SU-DHL-6 (cell line): ENCODE results near the gene PRDM16.

Experiments
- H2AFZ ChIP-seq: fragments of 200-600 bp; sonication (generic); 2 replicates; pipeline ENCODE4 v1.6.1; 2014; ENCODE audit warnings: low read depth, mild to moderate bottlenecking, moderate library complexity, mixed read lengths, antibody characterized with exemption, low read length; ENCODE audit not compliant: severe bottlenecking
- H3F3A ChIP-seq: fragments of 200-600 bp; shearing (Covaris generic); 2 replicates; pipeline ENCODE4 v1.6.0; 2016; ENCODE audit warnings: antibody characterized with exemption, mild to moderate bottlenecking; ENCODE audit not compliant: insufficient read depth
- H3K27ac ChIP-seq: fragments of 200-600 bp; sonication (generic); 2 replicates; pipeline ENCODE4 v1.5.1; 2016; ENCODE audit warnings: low read depth, mild to moderate bottlenecking, low read length, moderate library complexity, mixed read lengths
- H3K27me3 ChIP-seq: fragments of 200-600 bp; sonication (generic), shearing (Covaris generic); 2 replicates; pipeline ENCODE4 v1.6.0; 2014; ENCODE audit warnings: mild to moderate bottlenecking, low read length
- H3K36me3 ChIP-seq: fragments of 200-600 bp; sonication (generic); 2 replicates; pipeline ENCODE4 v1.6.1; 2014; ENCODE audit warnings: mild to moderate bottlenecking, low read length, mixed read lengths
- H3K4me2 ChIP-seq: fragments of 300-600, 200-600 bp; shearing (Covaris generic), sonication (generic); 2 replicates; pipeline ENCODE4 v1.6.0; 2014; ENCODE audit warnings: low read length, low read depth, mild to moderate bottlenecking; ENCODE audit not compliant: poor library complexity, severe bottlenecking
- H3K4me3 ChIP-seq: fragments of 200-600 bp; sonication (generic); 2 replicates; pipeline ENCODE4 v1.5.1; 2014; ENCODE audit warnings: antibody characterized with exemption, low read length, mild to moderate bottlenecking, mixed read lengths; ENCODE audit not compliant: insufficient read depth, poor library complexity, severe bottlenecking
- H3K79me2 ChIP-seq: fragments of 200-600 bp; sonication (generic); 2 replicates; pipeline ENCODE4 v1.6.1; 2014; ENCODE audit warnings: mild to moderate bottlenecking, low read length, moderate library complexity; ENCODE audit not compliant: insufficient read depth
- H3K9ac ChIP-seq: fragments of 200-600 bp; sonication (generic); 2 replicates; pipeline ENCODE4 v1.7.0; 2014; ENCODE audit warnings: mild to moderate bottlenecking, low read length
- H3K9me2 ChIP-seq: fragments of 200-600 bp; sonication (generic); replicated peaks from 2 replicates; pipeline ENCODE4 v1.6.1; 2014; ENCODE audit warnings: low read length; ENCODE audit not compliant: insufficient read depth
- H3K9me3 ChIP-seq: fragments of 200-600 bp; sonication (generic); 2 replicates; pipeline ENCODE4 v1.6.1; 2014; ENCODE audit warnings: low read length, mixed read lengths; ENCODE audit not compliant: insufficient read depth
- H4K20me1 ChIP-seq: fragments of 200-600 bp; sonication (generic); 2 replicates; pipeline ENCODE4 v1.6.1; 2014; ENCODE audit warnings: low read depth, mild to moderate bottlenecking, antibody characterized with exemption, low read length, moderate library complexity, mixed read lengths
- CTCF ChIP-seq: fragments of 200-600 bp; sonication (generic); IDR thresholded peaks from one replicate; pipeline ENCODE4 v1.5.1; 2017; ENCODE audit warnings: antibody characterized with exemption, mild to moderate bottlenecking, low read length, moderate library complexity; ENCODE audit not compliant: insufficient read depth, poor library complexity, severe bottlenecking
- EZH2phosphoT487 ChIP-seq: fragments of 200-600 bp; sonication (generic), shearing (Covaris generic); conservative IDR thresholded peaks from 2 replicates; pipeline ENCODE4 v1.6.1; 2018; ENCODE audit warnings: mild to moderate bottlenecking, antibody characterized with exemption, low read length, moderate library complexity, mixed read lengths

PRDM16 gene

GRCh38 chr1:3422638-3423037, 353.6 kb downstream of the PRDM16 start:
- no peak for TF ChIP-seq CTCF
- no peak for TF ChIP-seq EZH2phosphoT487
- H3K9me3 ChIP-seq, result no peaks in the 10 kb centered on the region
- H3K9ac ChIP-seq, result no peak overlapping the region
- no peaks in the 10 kb centered on the region for H3K27me3 ChIP-seq
- no peak overlapping the region for H2AFZ ChIP-seq
- no peak overlapping the region for H3K4me2 ChIP-seq
- H3K36me3 ChIP-seq, result no peaks in the 10 kb centered on the region
- no peak overlapping the region for H3K4me3 ChIP-seq
- no peaks in the 10 kb centered on the region for H4K20me1 ChIP-seq
- H3K79me2 ChIP-seq, result no peaks in the 10 kb centered on the region
- no peak overlapping the region for H3K27ac ChIP-seq
- H3K9me2 ChIP-seq, result no peaks in the 10 kb centered on the region
- no peaks in the 10 kb centered on the region for H3F3A ChIP-seq

- H2AFZ ChIP-seq, result no peak overlapping the region
- no peaks in the 10 kb centered on the region for H3K9me3 ChIP-seq
- no peaks in the 10 kb centered on the region for H3K27me3 ChIP-seq
- H3K27ac ChIP-seq, result no peak overlapping the region
- H4K20me1 ChIP-seq, result no peaks in the 10 kb centered on the region
- TF ChIP-seq EZH2phosphoT487, result no peak
- TF ChIP-seq CTCF, result no peak
- no peaks in the 10 kb centered on the region for H3K36me3 ChIP-seq
- no peak overlapping the region for H3K4me3 ChIP-seq
- no peaks in the 10 kb centered on the region for H3F3A ChIP-seq
- no peak overlapping the region for H3K4me2 ChIP-seq
- H3K79me2 ChIP-seq, result no peaks in the 10 kb centered on the region
- H3K9me2 ChIP-seq, result no peaks in the 10 kb centered on the region
- no peak overlapping the region for H3K9ac ChIP-seq
Measured at GRCh38 chr1:3423245-3423829, 354.3 kb downstream of the PRDM16 start.

GRCh38 chr1:3423896-3424611, 355.1 kb downstream of the PRDM16 start:
- Histone ChIP-seq H3F3A (no peaks in the 10 kb centered on the region), H3K27me3 (no peaks in the 10 kb centered on the region), H3K4me2 (no peak overlapping the region), H3K4me3 (no peak overlapping the region), H3K9me2 (no peaks in the 10 kb centered on the region), H3K36me3 (no peaks in the 10 kb centered on the region), H3K9me3 (no peaks in the 10 kb centered on the region), H3K27ac (no peak overlapping the region), H4K20me1 (no peaks in the 10 kb centered on the region), H3K79me2 (no peaks in the 10 kb centered on the region), H2AFZ (no peak overlapping the region), H3K9ac (no peak overlapping the region)
- TF ChIP-seq CTCF (no peak), EZH2phosphoT487 (no peak)
